NB4 (cell line): ENCODE results near the gene PTPRS.

Experiments used
- CTCF ChIP-seq: IDR thresholded peaks from one replicate; pipeline ENCODE4 v1.5.1; 2012; ENCODE audit warnings: low read depth, low read length
- MAX ChIP-seq: IDR thresholded peaks from 2 replicates; pipeline ENCODE4 v1.6.1; 2011; ENCODE audit warnings: low read depth, low read length

GRCh38 chr19:5367530-5368133, 27.0 kb upstream of the PTPRS start:
- TF ChIP-seq MAX (no peak), CTCF (no peak)
